GM23248 (cell line): ENCODE results near the gene CUL3.

Source experiments
- EZH2 ChIP-seq: fragments of 200-600 bp; sonication (generic); IDR thresholded peaks from 2 replicates; pipeline ENCODE4 v1.6.1; 2018; ENCODE audit warnings: antibody characterized with exemption, mild to moderate bottlenecking; ENCODE audit not compliant: insufficient read depth, poor library complexity, severe bottlenecking
- EZH2phosphoT487 ChIP-seq: fragments of 200-600 bp; sonication (generic); IDR thresholded peaks from 2 replicates; pipeline ENCODE4 v1.6.1; 2018; ENCODE audit warnings: antibody characterized with exemption, moderate library complexity, mild to moderate bottlenecking, low read depth; ENCODE audit not compliant: insufficient read depth

DNA sequence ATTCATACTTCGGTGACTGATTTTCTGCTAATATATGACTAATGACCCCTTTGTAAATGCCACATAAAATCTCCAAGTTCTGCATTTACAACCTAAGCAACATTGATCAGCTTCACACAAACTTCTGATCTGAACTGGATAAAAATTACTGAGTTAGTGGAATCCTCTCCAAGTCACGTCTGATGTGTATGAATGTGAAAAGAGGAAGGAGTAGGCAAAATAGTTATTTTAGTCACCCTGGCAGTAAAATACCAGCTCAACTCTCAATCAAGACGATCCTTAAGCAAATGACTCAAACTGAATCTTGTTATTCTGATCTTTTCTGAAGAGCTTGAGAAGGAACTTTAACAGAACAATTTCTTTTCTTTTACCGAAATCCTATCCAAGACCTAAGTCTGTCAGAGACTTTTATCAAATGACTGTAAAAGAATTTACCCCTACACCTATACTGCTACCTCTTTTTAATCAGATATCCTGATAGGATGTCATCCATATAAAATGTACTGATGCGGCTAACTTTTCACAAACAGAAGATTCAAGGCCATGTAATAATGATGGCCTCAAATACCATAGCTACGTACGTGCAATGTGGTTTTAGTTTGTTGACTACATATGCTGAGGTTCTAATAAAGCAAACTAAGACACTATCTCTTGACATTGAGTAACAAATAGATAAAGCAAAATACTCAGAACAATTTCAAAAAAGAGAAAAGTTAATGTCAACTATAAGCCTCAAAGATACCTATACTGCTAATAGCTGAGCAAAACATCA, 23.7 kb downstream of the CUL3 start:
- TF ChIP-seq EZH2phosphoT487: no peak
- no peak for TF ChIP-seq EZH2
